HUES6 (cell line): Measurements from ENCODE around the gene ALKAL2.
A peak's percentile ranks its signal among the peaks of the same experiment; 100 is the strongest.

Experiments
- H3K27ac ChIP-seq: 2 replicates; pipeline ENCODE4 v1.7.0; 2013; ENCODE audit warnings: low read depth, mild to moderate bottlenecking, low read length, inconsistent platforms
- H3K27me3 ChIP-seq: 2 replicates; pipeline ENCODE4 v1.6.1; 2013; ENCODE audit warnings: low read length; ENCODE audit not compliant: control insufficient read depth, insufficient read depth
- H3K36me3 ChIP-seq: 2 replicates; pipeline ENCODE4 v1.6.1; 2013; ENCODE audit warnings: low read length; ENCODE audit not compliant: control insufficient read depth, insufficient read depth
- H3K4me1 ChIP-seq: 2 replicates; pipeline ENCODE4 v1.6.1; 2013; ENCODE audit warnings: low read length; ENCODE audit not compliant: control insufficient read depth, insufficient read depth
- H3K4me3 ChIP-seq: 2 replicates; pipeline ENCODE4 v1.5.1; 2013; ENCODE audit warnings: low read depth, low read length
- H3K9ac ChIP-seq: one replicate; pipeline ENCODE4 v1.6.1; 2013; ENCODE audit warnings: mild to moderate bottlenecking, low read length
- H3K9me3 ChIP-seq: 2 replicates; pipeline ENCODE4 v1.6.1; 2013; ENCODE audit warnings: low read depth, low read length; ENCODE audit not compliant: control insufficient read depth, insufficient read depth

Gene ALKAL2

GRCh38 chr2:290090-290722 is 2.3 kb upstream of the ALKAL2 start:
- no peak overlapping the region for H3K27ac ChIP-seq
- no peaks in the 10 kb centered on the region; the same call in 1 of the 2 replicates for H3K9me3 ChIP-seq
- peak overlapping the region; percentile 13 for H3K9ac ChIP-seq
- peaks cover 71% of the 10 kb centered on the region for H3K27me3 ChIP-seq
- peaks cover 20% of the 10 kb centered on the region for H3K4me1 ChIP-seq
- H3K4me3 ChIP-seq: peak overlapping the region; percentile 64
- no peaks in the 10 kb centered on the region for H3K36me3 ChIP-seq

- H3K27me3 ChIP-seq: peaks cover 73% of the 10 kb centered on the region
These were observed 1.6 kb upstream of the ALKAL2 start for GRCh38 chr2:289362-290089.

GRCh38 chr2:288758-289361 is 969 bp upstream of the ALKAL2 start:
- no peak overlapping the region for H3K9ac ChIP-seq
- no peaks in the 10 kb centered on the region; the same call in 1 of the 2 replicates for H3K9me3 ChIP-seq
- no peaks in the 10 kb centered on the region for H3K36me3 ChIP-seq
- peak overlapping the region; percentile 64 for H3K4me3 ChIP-seq
- peaks cover 73% of the 10 kb centered on the region for H3K27me3 ChIP-seq
- peaks cover 34% of the 10 kb centered on the region for H3K4me1 ChIP-seq
- H3K27ac ChIP-seq: no peak overlapping the region

More at GRCh38 chr2:289362-290089, 1.6 kb upstream of the ALKAL2 start:
- no peaks in the 10 kb centered on the region for H3K36me3 ChIP-seq
- H3K4me3 ChIP-seq: peak overlapping the region; percentile 64
- H3K4me1 ChIP-seq: peaks cover 27% of the 10 kb centered on the region
- no peak overlapping the region for H3K27ac ChIP-seq
- peak overlapping the region; percentile 13 for H3K9ac ChIP-seq
- no peaks in the 10 kb centered on the region; the same call in 1 of the 2 replicates for H3K9me3 ChIP-seq

- H3K27me3 ChIP-seq: peaks cover 68% of the 10 kb centered on the region
- H3K36me3 ChIP-seq: peaks cover 2% of the 10 kb centered on the region; the same call in 1 of the 2 replicates
- H3K9ac ChIP-seq: no peak overlapping the region
- peaks cover 42% of the 10 kb centered on the region for H3K4me1 ChIP-seq
- peak overlapping the region; percentile 51 for H3K4me3 ChIP-seq
- no peak overlapping the region for H3K27ac ChIP-seq
- H3K9me3 ChIP-seq: no peaks in the 10 kb centered on the region
These were observed 413 bp downstream of the ALKAL2 start for GRCh38 chr2:287471-287885.

- Histone ChIP-seq H3K27me3 (peaks cover 63% of the 10 kb centered on the region), H3K9ac (no peak overlapping the region), H3K36me3 (peaks cover 6% of the 10 kb centered on the region), H3K27ac (no peak overlapping the region), H3K4me1 (peaks cover 42% of the 10 kb centered on the region), H3K4me3 (peak overlapping the region; percentile 51), H3K9me3 (no peaks in the 10 kb centered on the region)
These were observed 1.0 kb downstream of the ALKAL2 start for GRCh38 chr2:286774-287392.

- Histone ChIP-seq H3K4me1 (peaks cover 42% of the 10 kb centered on the region), H3K4me3 (no peak overlapping the region), H3K9ac (no peak overlapping the region), H3K36me3 (peaks cover 13% of the 10 kb centered on the region), H3K27me3 (peaks cover 56% of the 10 kb centered on the region), H3K27ac (no peak overlapping the region), H3K9me3 (no peaks in the 10 kb centered on the region)
These were observed 1.9 kb downstream of the ALKAL2 start for GRCh38 chr2:286035-286434.

GRCh38 chr2:285531-285930 is 2.4 kb downstream of the ALKAL2 start:
- peaks cover 42% of the 10 kb centered on the region for H3K4me1 ChIP-seq
- H3K9me3 ChIP-seq: no peaks in the 10 kb centered on the region
- H3K9ac ChIP-seq: no peak overlapping the region
- peaks cover 18% of the 10 kb centered on the region for H3K36me3 ChIP-seq
- H3K27ac ChIP-seq: 0 out of 2 replicates have a peak overlapping the region, but pooled peaks have one; percentile 8
- H3K4me3 ChIP-seq: no peak overlapping the region
- H3K27me3 ChIP-seq: peaks cover 51% of the 10 kb centered on the region

GRCh38 chr2:284896-285492 is 2.9 kb downstream of the ALKAL2 start:
- peaks cover 45% of the 10 kb centered on the region for H3K27me3 ChIP-seq
- H3K4me1 ChIP-seq: peaks cover 42% of the 10 kb centered on the region
- peaks cover 23% of the 10 kb centered on the region for H3K36me3 ChIP-seq
- no peaks in the 10 kb centered on the region for H3K9me3 ChIP-seq
- 0 out of 2 replicates have a peak overlapping the region, but pooled peaks have one; percentile 8 for H3K27ac ChIP-seq
- no peak overlapping the region for H3K9ac ChIP-seq
- no peak overlapping the region for H3K4me3 ChIP-seq

GRCh38 chr2:283996-284794 is 3.7 kb downstream of the ALKAL2 start:
- H3K27ac ChIP-seq: no peak overlapping the region
- H3K27me3 ChIP-seq: peaks cover 37% of the 10 kb centered on the region
- H3K4me1 ChIP-seq: peaks cover 42% of the 10 kb centered on the region
- H3K9ac ChIP-seq: no peak overlapping the region
- no peaks in the 10 kb centered on the region for H3K9me3 ChIP-seq
- no peak overlapping the region for H3K4me3 ChIP-seq
- H3K36me3 ChIP-seq: peaks cover 31% of the 10 kb centered on the region
